ENCODE results near the gene MICAL3. TPM values are rescaled to one million over a fixed set of nuclear protein-coding genes. Genes with fewer than 3 reads are reported as not detected.

MICAL3 gene
- total and polyA plus RNA-seq, 9 of the 15 experiments (the other 6 are each of a cell fraction or from before 2014, with no cell fraction given): 0.53 to 32.1 (median 12.3) TPM

- Histone ChIP-seq H3K79me2 (ENCODE audit: control insufficient read depth, insufficient read depth, low read length) (peaks cover 41% of the 10 kb centered on the region), H3K27me3 (ENCODE audit: control insufficient read depth in 2 of 2, insufficient read depth in 2 of 2, low read length in 2 of 2) (no peaks in the 10 kb centered on the region), H4K20me1 (replicated peaks; ENCODE audit: control insufficient read depth, insufficient read depth, low read length) (no peaks in the 10 kb centered on the region; the same call in 1 of the 2 replicates), H2AFZ (ENCODE audit: low read depth, low read length) (no peak overlapping the region), H3K4me1 (replicated peaks in 1 of 2; ENCODE audit: control insufficient read depth in 2 of 2, insufficient read depth in 2 of 2, low read length in 2 of 2) (peaks cover 0 to 21% of the 10 kb centered on the region in 2 experiments; a peak in 1 of 5 replicates), H3K4me2 (ENCODE audit: insufficient read depth, low read length) (no peak overlapping the region), H3K9me3 (replicated peaks; ENCODE audit: control insufficient read depth, insufficient read depth, low read depth, low read length) (no peaks in the 10 kb centered on the region), H3K27ac (ENCODE audit: extremely low read depth, low read depth, low read length) (no peak overlapping the region), H3K36me3 (ENCODE audit: control insufficient read depth, insufficient read depth, low read length) (0 out of 3 replicates have a peak, but pooled peaks cover 5% of the 10 kb centered on the region), H3K4me3 (no peak overlapping the region), H3K9me1 (ENCODE audit: control insufficient read depth, insufficient read depth, low read length) (peaks cover 6% of the 10 kb centered on the region), H3K9ac (ENCODE audit: insufficient read depth in 1 of 2, low read depth in 2 of 2, low read length in 2 of 2) (no peak overlapping the region; a peak in 1 of 4 replicates)
- no peak for FAIRE-seq
- ATAC-seq: no peak; the same call in 2 of the 3 replicates
- 66% methylated on average over 13 of the region's 13 CpGs for WGBS (ENCODE audit: insufficient coverage, low coverage, missing lambda C conversion rate)
- intact Hi-C loops (cut with micrococcal nuclease) (no loop called here), in situ Hi-C loops (cut with MboI) (no loop called here)
- ChIA-PET CTCF (ENCODE audit: low intra/inter-chr PET ratio) (no interaction called here), POLR2A (interaction anchor here (0.8 kb wide), 1 partner anchor 14 kb away, joined by 3 read pairs; no protein-coding TSS in a partner anchor)
- TF ChIP-seq CCNT2 (IDR thresholded peaks at IDR 0.05; ENCODE audit: borderline replicate concordance, extremely low read depth, insufficient read length, low read depth, low read length) (no peak), ZBTB33 (CRISPR knock-in tag; IDR thresholded peaks at IDR 0.05) (peak; percentile 71), SMAD2 (IDR thresholded peaks at IDR 0.05; ENCODE audit: low read depth, low read length) (no peak)
- BruUV-seq (replicated peaks): no TSS peak
- no peak for DNase-seq (ENCODE audit: extremely low read depth in 1 of 4, low spot score in 3 of 4)
Observed at GRCh38 chr22:17753401-17753989, 270.9 kb downstream of the MICAL3 start.

All from K562 (cell line).